NCI-H1436 treated with DMSO at 0.1 percent for 48 hours (cell line): ENCODE measurements around the gene XPO6.
"Not testable (repeated sequence)": the region's sequence is repeated elsewhere in the genome, so short reads cannot be mapped to it uniquely, and the experiment has no call there.

ENCODE experiments used
- DNase-seq: peaks from one replicate; lab custom pipeline; 2025; lab: John Stamatoyannopoulos, UW

The XPO6 gene, protein sequence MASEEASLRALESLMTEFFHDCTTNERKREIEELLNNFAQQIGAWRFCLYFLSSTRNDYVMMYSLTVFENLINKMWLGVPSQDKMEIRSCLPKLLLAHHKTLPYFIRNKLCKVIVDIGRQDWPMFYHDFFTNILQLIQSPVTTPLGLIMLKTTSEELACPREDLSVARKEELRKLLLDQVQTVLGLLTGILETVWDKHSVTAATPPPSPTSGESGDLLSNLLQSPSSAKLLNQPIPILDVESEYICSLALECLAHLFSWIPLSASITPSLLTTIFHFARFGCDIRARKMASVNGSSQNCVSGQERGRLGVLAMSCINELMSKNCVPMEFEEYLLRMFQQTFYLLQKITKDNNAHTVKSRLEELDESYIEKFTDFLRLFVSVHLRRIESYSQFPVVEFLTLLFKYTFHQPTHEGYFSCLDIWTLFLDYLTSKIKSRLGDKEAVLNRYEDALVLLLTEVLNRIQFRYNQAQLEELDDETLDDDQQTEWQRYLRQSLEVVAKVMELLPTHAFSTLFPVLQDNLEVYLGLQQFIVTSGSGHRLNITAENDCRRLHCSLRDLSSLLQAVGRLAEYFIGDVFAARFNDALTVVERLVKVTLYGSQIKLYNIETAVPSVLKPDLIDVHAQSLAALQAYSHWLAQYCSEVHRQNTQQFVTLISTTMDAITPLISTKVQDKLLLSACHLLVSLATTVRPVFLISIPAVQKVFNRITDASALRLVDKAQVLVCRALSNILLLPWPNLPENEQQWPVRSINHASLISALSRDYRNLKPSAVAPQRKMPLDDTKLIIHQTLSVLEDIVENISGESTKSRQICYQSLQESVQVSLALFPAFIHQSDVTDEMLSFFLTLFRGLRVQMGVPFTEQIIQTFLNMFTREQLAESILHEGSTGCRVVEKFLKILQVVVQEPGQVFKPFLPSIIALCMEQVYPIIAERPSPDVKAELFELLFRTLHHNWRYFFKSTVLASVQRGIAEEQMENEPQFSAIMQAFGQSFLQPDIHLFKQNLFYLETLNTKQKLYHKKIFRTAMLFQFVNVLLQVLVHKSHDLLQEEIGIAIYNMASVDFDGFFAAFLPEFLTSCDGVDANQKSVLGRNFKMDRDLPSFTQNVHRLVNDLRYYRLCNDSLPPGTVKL

DNA sequence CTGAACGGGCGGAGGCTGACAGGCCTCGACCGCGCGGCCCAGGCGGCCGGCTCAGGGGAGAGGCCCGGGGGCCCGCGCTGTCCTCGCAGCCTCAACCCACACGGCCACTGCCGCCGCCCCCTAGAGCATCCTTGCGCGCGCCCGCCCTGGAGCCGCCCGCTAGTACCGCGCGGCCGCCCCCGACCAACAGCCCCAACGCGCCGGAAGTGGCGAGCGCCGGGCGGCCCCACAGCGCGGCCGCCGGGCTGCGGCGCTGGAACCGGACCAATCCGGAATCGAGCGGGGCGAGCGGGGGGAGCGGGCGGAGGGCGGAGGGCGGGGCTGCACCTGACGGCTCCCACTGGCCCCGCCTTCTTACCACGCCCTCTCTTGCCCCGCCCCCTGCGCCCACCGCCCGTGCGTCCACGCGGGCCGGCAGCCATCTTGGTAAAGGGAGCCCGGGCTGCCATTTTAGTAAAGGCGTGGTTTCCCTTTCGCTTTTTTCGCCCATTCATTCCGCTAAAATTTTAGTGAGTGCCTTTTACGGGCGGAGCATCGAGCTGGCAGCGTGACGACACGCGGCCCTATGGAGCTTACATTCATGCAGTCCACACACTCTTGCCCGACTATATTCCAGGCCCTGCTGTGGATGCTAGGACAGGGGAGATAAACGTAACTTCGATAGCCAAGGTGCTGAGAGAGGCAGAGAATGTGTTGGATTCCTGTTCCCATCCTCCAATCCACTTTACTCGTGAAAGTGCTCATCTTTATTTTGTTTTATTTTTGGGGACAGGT, at the start of gene XPO6:
Gene XPO6, minus strand, starts transcription at position 208 of the 774 bp plus-strand sequence. CDS start 597 bp downstream, outside the sequence.
- peak; percentile 45 for DNase-seq

DNA sequence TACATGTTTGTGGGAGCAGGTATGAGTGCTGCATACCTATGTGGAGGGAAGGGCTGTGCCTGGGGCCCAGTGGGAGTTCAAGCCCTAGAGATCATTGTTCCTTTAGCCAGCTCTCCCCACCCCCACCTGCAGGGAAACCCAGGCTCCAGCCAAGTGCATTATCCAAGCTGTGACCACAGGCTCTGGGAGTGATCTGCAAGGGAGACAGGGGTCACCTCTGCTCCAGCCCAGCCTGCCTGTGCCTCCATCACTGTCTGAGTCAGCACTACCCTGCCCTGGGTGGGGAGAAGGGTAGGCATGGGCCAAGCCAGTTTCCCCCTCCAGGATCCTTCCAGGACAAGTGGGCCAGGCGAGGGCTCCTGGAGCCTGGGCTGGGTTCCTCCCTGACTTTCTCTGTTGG, 48.4 kb upstream of the XPO6 start:
- no peak for DNase-seq

DNA sequence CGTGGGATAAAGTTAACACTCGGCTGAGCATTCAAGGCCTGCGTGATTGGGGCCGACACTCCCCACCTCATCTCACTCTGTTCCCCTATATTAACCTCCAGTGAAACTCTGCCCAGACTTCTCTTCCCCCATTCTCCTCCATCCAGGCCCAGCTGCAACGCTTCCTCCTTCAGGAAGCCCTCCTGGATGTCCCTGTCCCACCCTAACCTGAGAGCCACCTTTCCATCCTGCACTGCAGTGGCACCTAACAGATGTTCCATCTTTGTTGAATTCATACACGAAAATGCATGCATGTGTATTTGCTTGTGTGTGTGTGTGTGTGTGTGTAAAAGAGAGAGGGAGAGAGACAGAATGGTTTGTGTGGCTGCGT, 48.0 kb upstream of the XPO6 start:
- DNase-seq = no peak

DNA sequence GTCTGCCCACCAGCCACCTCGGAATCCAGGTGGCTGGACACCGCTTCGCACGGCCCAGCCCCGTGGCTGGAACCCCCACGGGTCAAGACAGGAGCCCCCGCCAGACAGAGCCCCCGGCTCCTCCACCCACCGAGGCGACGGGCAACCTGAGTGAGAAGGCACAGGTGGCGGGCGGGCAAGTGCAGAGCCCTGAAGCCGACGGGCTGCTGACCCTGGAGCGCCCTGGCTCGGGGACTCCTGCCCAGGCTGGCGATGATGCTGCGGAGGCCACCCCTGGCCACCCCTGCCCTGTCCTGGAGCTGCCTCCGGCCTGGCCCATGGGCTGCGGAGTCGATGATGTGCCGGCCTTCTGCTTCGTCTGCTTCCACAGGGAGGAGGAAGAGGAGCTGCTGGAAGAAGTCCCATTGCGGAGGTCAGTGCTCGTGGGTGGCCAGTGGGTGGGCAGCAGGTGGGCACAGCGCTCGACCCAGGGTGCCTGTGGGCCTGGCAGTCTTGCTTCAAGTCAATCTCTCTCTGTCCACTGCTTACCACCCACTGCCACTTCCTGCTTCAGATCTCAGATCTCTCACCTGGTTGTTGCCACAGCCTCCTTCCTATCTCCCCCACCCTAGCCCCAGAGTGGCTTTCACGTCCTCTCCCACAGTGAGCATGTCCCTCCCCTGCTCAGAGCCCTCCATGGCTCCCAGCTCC, 47.5 kb upstream of the XPO6 start:
- no peak for DNase-seq

DNA sequence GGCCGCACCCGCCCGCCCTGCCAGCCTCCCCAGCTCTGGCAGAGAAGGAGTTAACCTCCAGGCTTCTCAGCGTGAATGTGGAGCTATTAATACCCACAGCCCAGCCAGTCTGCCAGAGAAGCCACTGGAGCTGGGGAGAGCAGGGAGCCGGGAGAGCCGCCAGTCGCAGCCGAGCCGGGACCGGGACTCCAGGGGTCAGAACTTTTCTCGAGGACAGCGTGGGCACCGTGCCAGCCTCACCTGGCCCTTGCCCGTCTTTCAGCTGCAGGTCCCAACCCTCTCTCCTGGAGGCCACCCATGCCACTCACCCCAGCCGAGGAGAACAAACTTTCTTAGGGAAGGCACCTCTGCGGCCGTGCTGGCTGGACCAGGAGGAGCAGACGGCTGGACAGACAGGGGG, 46.8 kb upstream of the XPO6 start:
- DNase-seq = no peak

DNA sequence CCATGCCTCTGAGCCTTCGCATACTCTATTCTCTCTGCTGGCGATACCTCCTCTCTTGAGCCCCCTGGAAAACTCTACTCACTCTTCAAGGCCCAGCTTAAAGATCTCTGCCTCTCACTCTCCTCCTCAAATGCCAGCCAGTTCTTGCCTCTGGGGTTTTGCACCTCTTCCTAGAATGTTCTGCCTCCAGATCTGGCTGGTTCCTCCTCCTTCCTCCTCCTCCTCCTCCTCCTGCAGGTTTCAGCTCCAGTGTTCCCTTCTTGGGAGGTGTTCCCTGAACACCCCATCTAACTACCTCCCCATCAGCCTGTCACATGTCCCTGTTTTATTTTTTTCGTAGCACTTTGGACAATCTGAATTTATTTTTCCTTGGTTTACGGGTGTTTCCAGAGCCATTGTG, 45.5 kb upstream of the XPO6 start:
- no peak for DNase-seq

DNA sequence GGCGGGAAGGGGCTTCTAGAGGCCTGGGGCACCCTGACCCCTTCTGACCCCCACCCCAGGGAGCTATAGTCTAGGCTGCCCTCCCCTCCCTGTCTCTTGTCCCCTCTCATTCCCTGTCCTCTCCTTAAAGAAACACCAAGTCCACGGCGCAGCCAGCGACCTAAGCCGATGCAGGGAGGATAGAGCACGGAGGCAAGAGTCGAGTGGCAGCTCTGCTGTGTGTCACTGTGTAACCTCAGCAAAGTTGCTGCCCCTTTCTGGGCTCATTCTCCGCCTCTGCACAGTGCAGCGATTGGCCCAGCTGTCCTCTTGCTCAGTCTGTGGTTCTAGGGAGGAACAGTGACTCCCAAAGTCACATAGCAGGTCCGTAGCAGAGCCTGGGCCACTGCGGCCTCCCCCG, 44.1 kb upstream of the XPO6 start:
- no peak for DNase-seq

DNA sequence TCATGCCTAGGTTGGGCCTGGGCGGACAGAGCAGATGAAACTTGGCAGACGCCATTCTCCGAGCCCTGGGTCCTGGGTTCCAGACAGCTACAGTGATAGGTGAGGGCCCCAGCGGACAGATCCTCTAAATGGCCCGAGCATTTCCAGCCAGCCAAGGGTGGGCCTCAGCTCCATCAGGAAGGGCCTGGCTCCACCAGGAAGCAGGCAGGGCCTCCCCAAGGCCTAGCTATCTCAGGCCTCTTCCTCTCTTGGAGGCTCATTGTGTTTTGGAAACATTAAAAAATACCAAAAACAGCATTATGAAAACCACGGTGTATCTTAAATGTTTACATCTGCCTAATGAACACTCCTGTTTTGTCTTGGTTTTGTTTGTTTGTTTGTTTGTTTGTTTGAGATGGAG, 42.4 kb upstream of the XPO6 start:
- no peak for DNase-seq

DNA sequence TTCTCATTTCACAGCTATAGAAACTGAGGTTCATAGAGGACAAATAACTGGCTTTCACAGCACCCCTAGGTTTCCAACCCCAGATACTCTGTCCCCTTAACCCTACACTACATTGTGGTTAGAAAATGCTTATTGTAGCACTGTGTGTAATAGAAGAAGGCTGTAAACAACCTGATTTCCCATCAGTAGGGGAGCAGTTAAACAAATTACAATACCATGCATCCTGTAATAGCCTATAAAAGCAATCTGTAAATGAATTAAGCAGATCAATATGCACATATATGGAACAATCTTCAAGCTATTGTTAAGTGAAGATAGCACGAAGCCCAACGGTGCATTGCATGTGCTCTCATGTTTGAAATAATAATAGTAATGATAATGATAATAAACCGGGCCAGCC, 39.2 kb upstream of the XPO6 start:
- no peak for DNase-seq

DNA sequence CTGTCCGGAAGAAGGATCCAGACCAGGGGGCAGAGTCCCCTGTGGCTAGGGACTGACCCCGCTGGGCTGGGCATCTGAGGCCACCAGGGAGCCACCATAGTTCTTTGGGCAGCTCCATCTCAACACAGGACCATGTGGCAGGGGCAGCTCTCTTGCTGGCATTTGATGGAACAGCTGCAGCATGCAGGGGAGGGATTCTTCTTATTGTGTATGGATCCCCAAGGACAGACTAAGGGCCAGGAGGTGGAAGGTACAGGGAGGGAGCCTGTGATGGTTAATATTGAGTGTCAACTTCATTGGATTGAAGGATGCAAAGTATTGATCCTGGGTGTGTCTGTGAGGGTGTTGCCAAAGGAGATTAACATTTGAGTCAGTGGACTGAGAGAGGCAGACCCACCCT, 37.7 kb upstream of the XPO6 start:
- not testable (repeated sequence) for DNase-seq

DNA sequence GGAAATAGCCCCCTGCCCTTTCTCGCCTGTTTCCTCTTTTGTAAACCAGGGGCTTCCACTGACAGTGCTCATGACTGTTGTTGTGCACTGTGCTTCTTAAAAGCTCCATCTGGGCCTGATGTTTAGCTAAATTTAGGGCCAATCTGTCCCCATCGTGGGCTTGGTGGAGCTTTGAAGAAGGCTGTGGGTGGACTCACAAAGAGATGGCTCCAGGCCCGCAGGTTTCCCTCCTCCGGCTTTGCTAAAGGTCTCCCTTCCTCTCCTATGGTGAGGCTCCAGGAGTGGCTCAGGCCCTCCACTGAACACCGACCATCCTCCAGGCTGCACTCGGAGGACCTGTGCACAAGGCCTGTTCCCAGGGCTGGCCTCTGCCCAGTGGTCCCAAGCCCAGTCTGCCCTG, 30.2 kb upstream of the XPO6 start:
- DNase-seq = no peak

DNA sequence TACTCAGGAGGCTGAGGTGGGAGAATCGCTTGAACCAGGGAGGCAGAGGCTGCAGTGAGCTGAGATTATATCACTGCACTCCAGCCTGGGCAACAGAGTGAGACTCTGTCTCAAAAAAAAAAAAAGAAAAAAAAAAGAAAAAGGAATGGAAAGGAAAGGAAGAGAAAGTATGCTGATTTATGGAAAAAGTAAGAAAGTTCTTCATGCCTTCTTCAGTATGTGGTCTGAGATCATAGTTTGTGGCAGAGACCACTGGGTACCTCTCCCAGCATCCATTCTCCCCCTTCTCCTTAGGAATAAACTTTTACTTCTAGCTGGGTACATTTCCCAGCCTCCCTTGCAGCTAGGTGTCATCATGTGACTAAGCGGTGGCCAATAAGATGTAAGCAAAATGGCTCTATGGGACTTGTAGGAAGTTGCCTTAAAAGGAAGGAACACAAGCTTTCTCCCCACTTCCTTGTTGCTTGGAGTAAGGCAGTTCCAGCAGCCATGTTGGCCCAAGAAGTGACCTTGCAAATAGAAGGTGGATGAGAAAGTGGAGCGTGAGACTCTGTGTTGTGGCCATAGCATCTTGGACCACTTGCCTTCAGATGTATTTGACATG, 26.1 kb upstream of the XPO6 start:
- no peak for DNase-seq

DNA sequence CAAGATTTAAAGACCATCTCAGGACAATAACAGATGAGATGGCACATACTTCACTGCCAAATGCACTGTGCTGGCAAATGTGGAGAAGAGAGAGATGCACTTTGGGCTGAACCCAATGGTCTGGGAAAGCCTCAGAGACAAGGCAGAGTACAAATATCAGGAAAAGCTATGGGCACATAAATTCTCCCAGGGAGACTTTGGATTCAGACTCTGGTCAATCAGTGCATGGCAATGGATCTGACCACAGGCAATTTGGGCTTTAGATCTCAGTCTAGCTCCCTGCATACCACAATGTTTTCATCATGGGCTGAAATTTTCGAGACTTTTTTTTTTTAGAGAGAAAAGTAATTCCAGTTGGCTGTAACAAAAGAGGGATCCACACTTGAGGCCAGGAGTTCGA, 20.0 kb upstream of the XPO6 start:
- no peak for DNase-seq

DNA sequence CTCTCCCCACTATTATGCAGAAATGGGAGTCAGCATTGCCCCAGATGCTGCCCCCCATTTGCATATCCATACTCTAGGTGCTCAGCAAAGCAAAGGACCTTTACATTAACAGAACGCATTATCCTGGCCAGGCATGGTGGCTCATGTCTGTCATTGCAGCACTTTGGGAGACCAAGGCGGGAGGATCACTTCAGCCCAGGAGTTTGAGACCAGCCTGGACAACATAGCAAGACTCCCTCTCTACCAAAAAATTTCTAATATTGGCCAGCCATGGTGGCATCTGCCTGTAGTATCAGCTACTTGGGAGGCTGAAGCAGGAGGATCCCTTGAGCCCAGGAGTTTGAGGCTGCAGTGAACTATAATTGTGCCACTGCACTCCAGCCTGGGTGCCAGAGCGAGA, 12.1 kb upstream of the XPO6 start:
- not testable (repeated sequence) for DNase-seq

DNA sequence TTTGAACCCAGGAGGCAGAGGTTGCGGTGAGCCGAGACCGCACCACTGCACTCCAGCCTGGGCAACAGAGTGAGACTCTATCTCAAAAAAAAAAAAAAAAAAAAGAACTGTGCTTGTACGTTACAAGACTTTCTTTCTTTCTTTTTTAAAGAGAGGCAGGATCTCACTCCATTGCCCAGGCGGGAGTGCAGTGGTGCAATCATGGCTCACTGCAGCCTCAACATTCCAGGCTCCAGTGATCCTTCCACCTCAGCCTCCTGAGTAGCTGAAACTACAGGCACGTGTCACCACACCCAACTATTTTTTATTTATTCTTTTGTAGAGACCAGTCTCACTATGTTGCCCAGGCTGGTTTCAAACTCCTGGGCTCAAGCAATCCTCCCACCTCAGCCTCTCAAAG, 8.0 kb upstream of the XPO6 start:
- DNase-seq = not testable (repeated sequence)

DNA sequence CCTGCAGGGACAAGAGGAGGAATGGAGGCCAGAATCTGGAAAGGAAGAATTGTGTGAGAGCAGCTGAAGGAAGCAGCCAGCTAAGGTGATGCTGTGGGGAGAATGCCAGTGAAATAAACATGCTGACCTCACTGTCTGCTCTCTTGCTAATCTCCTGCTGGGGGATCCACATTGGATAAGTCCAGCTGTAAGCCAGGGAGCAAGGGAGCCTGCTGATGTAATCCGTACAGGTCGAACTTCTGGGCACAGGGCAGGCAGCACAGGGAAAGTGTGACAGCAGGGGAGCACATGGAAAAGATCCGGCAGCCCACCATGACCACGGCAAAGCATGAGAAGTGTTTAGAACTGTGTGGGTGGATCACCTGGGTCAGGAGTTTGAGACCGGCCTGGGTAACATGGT, 7.5 kb upstream of the XPO6 start:
- DNase-seq = no peak

DNA sequence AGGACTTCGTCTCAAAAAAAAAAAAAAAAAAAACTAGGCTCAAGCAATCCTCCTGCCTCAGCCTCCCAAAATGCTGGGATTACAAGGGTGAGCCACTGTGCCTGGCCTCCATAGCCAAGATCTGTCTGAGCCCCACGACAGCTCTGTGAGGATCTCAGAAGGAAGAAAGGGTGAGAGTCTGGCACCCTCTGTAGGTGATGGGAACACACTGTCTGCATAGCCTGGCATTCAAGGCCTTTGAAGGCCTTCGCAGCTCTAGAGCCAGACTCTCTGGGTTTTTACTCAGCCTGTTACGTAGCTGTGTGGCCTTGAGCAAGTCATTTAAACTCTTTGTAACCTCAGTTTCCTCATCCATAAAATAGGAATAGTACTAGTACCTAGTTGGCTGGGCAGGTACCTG, 6.3 kb upstream of the XPO6 start:
- no peak for DNase-seq

DNA sequence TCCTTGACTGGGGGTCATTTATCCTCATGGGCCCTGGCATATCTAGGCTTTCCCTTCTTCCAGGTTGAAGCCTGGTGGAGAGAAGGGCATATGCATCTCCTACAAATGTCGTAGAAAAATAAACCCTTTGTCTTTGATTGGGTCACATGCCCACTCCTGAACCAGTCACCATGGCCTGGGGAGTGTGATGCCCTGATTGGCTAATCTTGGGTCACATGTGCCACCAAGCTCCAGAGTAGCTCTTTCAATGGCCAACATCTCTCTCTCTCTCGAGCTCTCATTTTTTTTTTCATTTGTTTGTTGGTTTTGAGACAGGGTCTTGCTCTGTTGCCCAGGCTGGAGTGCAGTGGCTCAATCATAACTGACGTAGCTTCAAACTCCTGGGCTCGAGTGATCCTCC, 5.6 kb upstream of the XPO6 start:
- DNase-seq = no peak

DNA sequence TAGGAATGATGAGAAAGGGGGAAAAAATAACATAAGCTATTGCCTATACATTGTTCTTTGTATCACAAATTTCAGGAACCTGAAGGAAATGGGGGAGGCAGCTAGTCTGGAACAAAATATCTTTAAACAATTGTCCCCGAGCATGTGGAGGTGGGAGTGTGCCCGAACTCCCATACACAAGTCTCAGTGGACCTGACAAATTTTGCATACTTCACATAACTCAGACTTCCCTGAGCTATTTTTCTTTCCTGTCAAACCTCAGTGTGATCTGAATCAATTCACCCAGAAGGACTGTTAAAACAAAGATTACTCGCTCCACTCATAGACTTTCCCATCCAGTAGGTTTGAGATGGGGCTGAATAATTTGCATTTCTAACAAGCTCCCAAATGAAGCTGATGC, 1.6 kb upstream of the XPO6 start:
- DNase-seq = no peak

DNA sequence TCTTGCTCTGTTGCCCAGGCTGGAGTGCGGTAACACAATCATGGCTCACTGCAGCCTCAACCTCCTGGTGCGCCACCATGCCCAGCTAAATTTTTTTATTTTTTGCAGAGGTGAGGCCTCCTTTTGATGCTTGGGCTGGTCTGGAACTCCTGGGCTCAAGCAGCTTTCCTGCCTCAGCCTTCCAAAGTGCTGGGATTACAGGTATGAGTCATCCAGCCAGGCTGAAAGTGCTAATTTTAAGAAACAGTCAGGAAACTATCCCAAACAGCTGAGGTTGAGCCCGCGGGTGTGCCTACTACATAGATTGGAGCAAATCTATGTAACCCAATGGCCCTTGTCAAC, 738 bp upstream of the XPO6 start:
- DNase-seq = no peak

DNA sequence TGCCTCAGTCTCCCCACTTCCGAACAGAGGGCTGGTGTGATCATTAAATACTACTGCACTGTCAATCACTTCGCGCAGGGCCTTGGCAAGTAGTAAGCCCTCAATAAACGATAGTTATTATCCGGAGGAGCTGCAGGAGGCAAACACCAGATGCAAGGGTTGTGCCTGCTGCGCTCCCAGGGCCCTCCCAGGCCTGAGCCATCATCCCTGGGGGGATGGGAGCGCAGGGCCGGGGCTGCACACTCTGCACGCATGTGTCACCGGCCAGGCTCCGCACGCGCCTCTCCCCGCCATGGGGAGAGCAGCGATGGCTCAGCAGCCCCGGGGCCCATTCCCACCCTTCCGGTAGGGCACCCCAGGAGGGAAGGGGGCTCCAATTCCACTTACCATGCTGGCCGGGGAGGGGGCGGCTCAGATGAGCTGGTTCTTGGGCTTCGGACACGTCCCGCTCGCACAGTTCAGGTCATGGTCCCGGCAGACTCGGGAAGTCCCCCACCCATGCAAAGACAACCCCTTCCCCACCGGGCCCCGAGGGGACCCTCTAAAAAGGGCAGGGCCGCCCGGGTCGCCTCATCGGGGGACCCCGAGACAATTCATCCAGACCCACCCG, 681 bp downstream of the XPO6 start:
- DNase-seq = no peak
